SK-MEL-5 (cell line): ENCODE measurements around the gene TUBGCP3. TPM values are rescaled to one million over a fixed set of nuclear protein-coding genes. Genes with fewer than 3 reads are reported as not detected.
"Not testable (repeated sequence)": the region's sequence is repeated elsewhere in the genome, so short reads cannot be mapped to it uniquely, and the experiment has no call there.

ENCODE experiments used
- DNase-seq: peaks from one replicate; pipeline ENCODE4 v3.0.0-alpha.2; 2016; ENCODE audit warnings: low read depth, low spot score
- in situ Hi-C: cut with HindIII; loops from 2 replicates; pipeline ENCODE4 v1.10.0; 2016; ENCODE audit warnings: low sequenced_read_pairs, high pct_unique_total_duplicates, low pct_unique_long_range_greater_than_20kb
- polyA plus RNA-seq, 2 experiments: library from polyadenylated mRNA; depleted of rRNA; stranded (reverse); fragments of >200 nt; gene quantifications; 2 replicates each; pipeline ENCODE4 v1.2.3, GENCODE V29; 2015
- total RNA-seq: library from RNA; depleted of rRNA; stranded (reverse); fragments of >200 nt; shearing (Covaris generic); gene quantifications from 2 replicates; pipeline ENCODE4 v1.2.3, GENCODE V29; 2014; rRNA removed

TUBGCP3 gene, protein sequence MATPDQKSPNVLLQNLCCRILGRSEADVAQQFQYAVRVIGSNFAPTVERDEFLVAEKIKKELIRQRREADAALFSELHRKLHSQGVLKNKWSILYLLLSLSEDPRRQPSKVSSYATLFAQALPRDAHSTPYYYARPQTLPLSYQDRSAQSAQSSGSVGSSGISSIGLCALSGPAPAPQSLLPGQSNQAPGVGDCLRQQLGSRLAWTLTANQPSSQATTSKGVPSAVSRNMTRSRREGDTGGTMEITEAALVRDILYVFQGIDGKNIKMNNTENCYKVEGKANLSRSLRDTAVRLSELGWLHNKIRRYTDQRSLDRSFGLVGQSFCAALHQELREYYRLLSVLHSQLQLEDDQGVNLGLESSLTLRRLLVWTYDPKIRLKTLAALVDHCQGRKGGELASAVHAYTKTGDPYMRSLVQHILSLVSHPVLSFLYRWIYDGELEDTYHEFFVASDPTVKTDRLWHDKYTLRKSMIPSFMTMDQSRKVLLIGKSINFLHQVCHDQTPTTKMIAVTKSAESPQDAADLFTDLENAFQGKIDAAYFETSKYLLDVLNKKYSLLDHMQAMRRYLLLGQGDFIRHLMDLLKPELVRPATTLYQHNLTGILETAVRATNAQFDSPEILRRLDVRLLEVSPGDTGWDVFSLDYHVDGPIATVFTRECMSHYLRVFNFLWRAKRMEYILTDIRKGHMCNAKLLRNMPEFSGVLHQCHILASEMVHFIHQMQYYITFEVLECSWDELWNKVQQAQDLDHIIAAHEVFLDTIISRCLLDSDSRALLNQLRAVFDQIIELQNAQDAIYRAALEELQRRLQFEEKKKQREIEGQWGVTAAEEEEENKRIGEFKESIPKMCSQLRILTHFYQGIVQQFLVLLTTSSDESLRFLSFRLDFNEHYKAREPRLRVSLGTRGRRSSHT
- 16.8 and 17.1 TPM in 2 replicates for total RNA-seq
- 25.1 and 32.4 TPM in 2 replicates for polyA plus RNA-seq (2015; cell fraction: cytosol; rRNA removed)
- 36.5 and 44.3 TPM in 2 replicates for polyA plus RNA-seq (2015; cell fraction: nucleus; rRNA removed)

DNA sequence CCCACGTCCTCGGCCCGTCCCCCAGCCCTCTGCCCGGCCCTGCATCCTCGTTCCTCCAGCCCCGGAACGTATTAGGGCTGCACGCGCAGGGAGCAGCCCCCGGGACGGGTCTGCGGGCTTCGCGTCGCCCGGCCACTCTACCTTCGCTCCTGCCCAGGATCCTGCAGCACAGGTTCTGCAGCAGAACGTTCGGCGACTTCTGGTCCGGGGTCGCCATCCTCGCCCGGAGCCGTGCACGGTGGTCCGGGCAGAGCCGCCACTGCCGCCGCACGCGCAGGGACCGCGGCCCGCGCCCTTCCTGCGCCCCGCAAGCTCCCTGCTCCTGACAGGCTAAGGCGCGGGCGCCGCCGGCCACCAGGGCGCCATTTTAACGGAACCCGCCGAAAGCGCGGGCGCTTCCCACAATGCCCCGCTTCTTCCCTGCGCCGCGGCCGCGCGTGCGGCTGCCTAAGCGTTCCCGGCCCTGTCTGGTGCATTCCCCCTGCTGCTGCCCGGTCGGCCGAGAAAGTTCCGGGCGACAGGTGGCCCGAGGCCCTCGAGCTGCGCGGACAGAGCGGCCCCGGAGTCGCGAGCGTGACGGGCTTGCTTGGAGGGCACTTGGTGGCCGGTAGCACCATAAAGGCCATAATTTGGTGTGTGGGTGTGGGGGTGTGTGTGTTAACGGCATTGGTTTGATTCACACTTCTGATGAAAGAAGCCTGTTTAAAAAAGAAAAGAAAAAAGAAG is at the start of gene TUBGCP3:
TSS of gene TUBGCP3 (minus strand) at position 390 of the 726 bp plus-strand sequence. CDS start at position 217, 173 bp downstream.
- in situ Hi-C loops, result no loop called here
- DNase-seq, result peak; percentile 78

DNA sequence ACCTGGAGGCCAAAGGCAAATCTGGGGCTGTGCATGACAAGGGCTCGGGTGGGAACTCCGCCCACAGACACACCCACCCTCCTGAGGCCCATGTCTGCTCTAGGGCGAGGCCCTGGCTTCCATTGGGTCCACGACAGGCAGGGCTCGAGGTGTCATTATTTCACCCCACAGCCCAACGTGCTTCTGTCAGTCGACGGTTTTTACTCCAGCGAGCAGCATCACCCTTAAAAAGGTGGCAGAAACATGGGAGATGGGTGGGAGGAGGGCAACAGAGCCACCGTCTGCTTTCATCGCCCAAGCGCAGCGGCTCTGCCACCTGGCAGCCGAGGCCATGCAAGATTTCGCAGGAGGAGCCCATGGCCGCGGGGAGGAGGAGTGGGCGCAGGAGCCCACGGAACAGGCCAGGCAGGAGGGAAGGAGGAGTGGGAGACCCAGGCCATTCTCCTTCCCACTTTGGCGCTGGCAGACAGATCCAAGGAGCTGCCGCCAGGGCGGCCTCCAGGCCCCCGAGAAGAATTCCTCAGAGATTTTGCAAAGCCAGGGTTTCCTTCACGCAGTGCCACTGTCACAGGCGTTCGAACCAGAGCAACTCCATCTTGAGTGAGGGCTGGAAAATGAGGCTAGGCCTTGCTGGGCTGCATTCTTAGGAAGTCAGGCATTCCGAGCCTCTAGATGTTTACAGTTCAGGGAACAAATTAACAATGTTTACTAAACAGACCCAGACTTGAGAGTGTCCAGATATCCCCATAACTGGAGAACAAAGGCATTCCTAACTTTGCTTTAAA is 49.3 kb upstream of the TUBGCP3 start:
- in situ Hi-C loops, result no loop called here

DNA sequence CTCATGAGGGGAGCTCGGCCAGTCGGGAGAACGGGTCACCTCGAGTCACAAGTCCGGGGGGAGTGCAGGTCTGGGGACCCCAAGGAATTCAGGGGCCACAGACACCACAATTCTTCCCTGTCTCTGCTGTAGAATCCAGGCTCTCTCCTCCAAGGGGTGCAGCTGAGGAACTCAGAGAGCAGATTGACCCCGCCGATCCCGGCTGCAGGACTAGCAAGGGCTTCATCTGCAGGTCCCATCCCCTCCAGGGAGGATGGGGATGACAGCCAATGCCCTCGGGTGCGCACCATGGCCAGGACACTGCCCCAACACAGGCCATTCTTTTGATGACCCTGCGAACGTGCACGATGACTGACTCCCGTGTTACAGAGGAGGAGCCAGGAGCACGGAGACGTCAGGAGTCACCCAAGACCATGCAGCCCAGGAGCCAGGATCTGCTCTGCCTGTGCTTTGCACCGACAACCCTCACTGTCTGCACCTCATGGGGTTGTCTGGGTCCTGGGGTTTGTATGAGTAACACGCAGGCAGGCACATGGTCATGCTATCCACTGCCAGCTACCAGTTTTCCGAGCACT is 48.5 kb upstream of the TUBGCP3 start:
- in situ Hi-C loops, result no loop called here
- no peak for DNase-seq

More for the DNA sequence above, 49.3 kb upstream of the TUBGCP3 start:
- DNase-seq, result no peak

DNA sequence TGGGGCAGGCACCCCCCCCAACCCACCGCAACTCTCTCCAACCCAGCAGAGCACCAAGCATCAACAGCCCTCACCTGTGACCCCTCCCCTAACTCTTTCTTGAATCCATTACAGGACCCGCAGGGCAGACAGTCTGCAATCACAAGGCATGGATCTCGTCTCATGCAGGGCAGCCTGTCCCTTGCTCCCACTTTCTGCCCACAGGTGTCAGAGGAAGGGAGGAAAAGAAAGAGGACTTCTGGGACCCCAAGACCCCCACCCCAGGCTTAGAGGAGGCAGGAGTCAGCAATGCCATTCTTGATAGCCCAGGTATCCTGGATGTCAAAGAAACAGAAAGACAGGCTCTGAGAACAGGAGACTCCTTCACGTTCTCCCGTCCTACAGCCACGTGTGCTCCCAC is 47.4 kb upstream of the TUBGCP3 start:
- in situ Hi-C loops, result no loop called here
- DNase-seq, result no peak

DNA sequence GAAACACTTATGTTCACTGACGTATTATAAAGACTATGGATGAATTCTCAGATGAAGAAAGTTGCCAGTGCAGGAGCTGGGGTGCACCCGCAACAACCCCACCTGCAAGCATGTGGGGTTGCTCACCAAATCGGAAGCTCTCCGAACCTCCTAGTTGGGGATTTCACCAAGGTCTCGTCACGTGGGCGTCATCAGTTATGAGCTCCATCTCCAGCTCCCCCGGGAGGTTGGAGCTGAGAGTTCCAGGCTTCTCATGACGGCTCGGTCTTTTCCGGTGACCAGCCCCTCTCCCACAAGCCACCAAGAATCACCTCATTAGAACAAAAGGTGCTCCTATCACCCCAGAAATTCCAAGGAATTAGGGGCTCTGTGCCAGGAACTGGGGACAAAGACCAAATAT is 46.1 kb upstream of the TUBGCP3 start:
- in situ Hi-C loops, result no loop called here
- DNase-seq, result peak; percentile 15

DNA sequence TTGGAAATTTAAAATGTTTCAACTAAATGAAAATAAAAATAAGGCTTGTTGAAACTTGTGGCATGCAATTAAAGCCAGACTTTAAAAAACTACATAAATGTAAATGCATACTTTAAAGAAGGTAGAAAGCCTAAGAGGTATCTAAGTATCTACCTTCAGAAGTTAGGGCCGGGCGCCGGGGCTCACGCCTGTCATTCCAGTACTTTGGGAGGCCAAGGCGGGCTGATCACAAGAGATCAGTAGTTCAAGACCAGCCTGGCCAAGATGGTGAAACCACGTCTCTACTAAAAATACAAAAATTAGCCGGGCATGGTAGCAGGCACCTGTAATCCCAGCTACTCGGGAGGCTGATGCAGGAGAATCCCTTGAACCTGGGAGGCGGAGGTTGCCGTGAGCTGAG is 42.3 kb upstream of the TUBGCP3 start:
- in situ Hi-C loops, DNase-seq: not testable (repeated sequence)

DNA sequence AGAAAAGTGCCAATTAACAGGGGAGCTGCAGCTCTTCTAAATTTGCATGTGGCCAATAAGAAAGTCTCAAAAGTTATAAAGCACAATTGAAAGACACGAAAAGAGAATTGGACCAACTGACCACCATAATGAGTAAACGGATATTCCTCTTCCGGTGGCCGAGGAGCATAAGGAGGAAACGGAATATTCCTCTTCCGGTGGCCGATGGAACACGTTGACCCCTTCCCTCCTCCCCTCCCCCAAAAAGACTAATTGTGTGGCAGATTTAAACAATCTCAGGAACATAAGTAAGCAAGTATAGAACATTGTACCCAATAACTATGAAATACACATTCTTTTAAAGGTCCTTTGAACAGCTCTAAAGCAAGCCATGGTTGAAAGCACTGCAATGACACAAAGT is 41.2 kb upstream of the TUBGCP3 start:
- DNase-seq, result no peak
- in situ Hi-C loops, result no loop called here

DNA sequence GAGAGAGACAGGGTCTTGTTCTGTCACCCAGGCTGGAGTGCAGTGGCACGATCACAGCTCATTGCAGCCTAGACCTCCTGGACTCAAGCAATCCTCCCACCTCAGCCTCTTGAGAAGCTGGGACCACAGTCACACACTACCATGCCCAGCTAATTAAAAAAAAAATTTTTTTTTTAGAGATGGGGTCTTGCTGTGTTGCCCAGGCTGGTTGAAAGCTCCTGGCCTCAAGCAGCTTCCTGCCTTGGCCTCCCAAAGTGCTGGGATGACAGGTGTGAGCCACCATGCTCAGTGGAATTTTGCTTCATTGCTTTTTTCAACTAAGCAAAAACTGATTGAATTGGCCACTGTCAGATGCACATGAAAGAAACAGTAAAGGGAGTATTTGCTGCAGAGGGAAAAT is 39.7 kb upstream of the TUBGCP3 start:
- DNase-seq, in situ Hi-C loops: not testable (repeated sequence)

DNA sequence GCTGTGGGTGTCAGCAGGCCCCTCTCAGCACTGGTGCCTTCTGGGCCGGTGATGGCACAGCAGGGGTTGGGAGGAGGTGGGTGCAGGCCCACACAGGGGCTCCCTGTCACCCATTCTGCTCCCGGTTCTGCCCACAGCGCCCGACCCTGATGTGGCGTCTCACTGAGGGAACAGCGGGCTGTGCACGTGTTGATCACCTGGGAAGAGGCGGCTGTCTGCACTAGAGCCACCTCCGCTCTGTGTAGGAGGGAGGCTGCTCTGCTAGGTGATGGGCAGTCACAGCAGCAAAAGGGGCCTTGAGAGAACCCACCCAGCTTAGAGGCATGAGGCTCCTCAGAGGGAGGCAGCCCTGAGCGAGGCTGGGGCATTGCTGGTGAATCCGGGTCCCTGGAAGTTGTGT is 39.2 kb upstream of the TUBGCP3 start:
- no peak for DNase-seq
- in situ Hi-C loops, result no loop called here

DNA sequence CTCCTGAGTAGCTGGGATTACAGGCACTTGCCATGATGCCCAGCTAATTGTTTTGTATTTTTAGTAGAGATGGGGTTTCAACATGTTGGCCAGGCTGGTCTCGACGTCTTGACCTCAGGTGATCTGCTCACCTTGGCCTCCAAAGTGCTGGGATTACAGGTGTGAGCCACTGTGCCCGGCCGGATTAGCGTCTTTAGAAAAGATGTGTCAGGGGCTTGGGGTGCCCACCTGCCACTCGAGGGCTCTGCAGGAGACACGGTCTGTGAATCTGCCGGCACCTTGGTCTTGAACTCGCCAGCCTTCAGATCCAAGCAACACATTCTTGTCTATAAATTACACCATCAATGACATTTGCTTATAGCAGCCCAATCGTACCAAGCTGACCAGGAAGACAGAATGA is 38.8 kb upstream of the TUBGCP3 start:
- DNase-seq, result no peak
- in situ Hi-C loops, result no loop called here

DNA sequence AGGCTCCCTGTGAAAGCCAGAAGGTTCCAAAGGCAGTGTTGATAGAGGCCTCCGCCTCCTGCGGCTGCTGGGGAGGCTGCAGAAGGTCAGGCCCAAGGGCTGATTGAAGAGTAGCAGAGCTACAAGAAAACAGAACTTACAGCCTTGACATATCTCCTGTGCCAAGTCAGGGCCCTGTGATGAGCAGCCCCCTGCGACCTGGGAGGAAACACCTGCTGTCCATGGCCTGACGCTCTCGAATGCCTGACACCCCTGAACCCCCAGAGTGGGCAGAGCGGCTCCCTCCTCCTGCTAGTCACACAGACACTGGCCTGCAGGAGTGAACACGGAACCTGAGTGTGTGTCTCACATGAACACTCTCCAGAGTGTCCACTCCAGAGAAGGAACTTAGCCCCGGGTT is 38.2 kb upstream of the TUBGCP3 start:
- DNase-seq, result no peak
- in situ Hi-C loops, result no loop called here

DNA sequence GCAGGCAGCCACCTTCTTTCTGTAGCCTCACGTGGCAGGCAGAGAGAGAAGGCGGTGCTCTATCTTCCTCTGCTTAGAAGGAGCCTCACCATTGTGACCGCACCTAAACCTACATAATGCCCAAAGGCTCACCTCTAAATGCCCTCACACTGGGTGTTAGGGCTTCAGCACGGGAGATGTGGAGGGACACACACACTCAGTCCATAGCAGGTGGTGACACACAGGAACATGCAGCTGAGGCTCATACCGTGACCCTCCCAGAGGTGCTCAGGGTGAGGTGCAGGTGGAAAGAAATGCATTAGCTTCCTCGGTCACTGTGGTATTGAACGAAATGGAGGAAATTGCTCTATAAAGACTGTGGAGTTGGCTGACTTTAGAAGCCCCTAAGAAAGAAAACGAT is 37.7 kb upstream of the TUBGCP3 start:
- no peak for DNase-seq
- in situ Hi-C loops, result no loop called here

DNA sequence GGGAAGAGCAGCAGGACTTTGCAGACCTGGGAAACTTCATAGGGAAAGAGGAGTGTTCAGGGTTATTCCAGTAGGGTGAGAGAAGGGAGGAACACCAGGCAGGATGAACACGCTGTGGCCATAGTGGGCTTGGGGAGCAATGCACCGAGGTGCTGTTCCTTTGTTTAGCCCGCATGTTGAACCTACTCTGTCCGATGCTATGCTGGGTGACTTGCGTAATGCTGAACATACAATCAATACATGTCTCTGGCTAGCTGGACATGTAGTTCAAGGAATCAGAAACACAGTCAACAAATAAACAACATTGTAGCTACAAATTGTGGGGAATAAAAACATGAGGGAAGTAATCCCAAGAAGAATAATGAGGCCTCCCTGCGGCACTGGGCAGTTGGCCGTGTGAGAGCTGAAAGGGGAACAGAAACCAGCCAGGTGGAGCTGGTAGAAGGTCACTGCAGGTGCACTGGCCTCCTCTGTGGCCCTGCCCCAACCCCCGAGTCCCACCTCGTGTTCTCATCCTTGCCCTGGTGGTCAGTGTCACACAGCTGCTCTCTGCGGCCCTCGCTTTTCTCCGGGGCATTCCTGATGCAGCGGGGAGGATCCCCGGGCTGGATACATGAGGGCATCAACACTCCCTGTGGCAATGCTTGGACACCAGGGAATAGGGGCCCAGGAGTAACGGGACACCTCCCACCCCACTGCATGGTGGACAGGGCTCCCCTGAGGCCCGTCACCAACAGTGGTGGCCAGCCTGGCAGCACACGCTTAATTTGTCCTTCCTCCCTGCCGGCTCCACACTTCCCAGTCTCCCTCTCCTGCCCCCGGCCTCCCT is 36.9 kb upstream of the TUBGCP3 start:
- no peak for DNase-seq
- in situ Hi-C loops, result no loop called here

DNA sequence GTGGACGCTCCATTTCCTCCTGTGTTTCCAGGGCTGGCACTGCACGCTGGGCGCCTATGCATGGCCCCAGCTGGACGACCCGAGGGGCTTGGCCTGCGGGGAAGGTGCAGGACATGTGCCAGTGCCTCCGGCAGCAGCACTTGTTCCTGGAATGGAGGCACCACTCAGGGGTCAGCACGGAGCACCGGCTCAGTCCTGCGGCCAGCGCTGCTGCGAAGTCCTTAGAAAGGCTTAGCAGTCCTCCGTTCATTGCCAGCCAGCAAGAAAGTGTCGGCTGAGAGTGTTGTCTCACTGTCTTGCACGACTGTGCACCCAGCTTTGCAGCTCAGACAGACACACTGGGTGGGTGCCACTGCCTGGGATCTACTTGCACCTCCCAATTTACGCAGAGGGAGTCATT is 36.1 kb upstream of the TUBGCP3 start:
- in situ Hi-C loops, result no loop called here
- DNase-seq, result no peak

DNA sequence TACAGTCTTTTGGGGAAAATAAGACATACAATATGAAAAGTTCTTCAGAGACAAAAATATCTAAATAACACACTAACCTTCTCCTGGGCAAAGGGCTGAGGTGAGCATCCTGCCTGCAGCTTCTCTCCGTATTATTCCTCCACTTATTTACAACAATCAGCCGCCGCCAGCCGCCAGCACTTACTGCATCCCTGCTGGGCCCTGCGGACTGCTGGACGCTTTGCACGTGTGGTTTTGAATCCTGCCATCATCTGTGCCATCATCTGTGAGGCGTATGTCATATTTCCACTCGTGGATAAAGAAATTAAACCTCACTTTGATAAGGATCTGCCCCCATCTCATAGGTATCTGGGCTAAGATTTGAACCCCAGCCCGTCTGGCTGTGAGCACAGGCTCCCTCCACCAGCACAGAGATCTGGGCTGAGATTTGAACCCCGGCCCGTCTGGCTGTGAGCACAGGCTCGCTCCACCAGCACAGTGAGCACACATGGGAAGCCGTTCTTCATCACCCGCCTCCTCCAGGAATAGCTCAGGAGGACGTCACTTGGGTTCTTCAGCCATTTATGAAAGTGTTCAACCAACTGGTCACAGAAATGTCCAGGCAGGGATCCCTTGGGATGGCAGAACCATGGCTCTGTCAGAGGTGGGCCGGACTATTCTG is 35.2 kb upstream of the TUBGCP3 start:
- no peak for DNase-seq
- in situ Hi-C loops, result no loop called here

DNA sequence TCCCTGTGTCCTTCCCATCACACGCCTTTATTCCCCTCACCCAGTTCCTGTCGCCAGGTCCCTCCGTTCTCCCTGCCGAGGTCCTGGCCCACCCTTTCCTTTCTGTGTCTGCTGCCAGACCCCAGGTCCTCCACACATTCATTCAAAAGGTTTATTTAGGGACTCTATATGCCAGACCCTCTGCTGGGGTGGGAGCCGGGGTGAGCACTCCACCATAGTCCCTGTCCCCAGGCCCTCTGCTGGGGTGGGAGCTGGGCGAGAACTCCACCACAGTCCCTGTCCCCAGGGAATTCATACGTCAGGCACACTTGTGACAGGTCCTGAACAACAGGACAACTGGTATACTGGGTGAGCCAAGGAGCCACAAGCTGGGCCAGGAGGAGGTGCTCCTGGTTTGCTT is 34.4 kb upstream of the TUBGCP3 start:
- in situ Hi-C loops, result no loop called here
- no peak for DNase-seq
